ENCODE data around the gene SAPCD2.

The SAPCD2 gene

GRCh38 chr9:137111788-137112563, 41.6 kb upstream of the SAPCD2 start:
- TF ChIP-seq, protein P1, sequence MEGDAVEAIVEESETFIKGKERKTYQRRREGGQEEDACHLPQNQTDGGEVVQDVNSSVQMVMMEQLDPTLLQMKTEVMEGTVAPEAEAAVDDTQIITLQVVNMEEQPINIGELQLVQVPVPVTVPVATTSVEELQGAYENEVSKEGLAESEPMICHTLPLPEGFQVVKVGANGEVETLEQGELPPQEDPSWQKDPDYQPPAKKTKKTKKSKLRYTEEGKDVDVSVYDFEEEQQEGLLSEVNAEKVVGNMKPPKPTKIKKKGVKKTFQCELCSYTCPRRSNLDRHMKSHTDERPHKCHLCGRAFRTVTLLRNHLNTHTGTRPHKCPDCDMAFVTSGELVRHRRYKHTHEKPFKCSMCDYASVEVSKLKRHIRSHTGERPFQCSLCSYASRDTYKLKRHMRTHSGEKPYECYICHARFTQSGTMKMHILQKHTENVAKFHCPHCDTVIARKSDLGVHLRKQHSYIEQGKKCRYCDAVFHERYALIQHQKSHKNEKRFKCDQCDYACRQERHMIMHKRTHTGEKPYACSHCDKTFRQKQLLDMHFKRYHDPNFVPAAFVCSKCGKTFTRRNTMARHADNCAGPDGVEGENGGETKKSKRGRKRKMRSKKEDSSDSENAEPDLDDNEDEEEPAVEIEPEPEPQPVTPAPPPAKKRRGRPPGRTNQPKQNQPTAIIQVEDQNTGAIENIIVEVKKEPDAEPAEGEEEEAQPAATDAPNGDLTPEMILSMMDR (IDR thresholded peaks at IDR 0.05; ENCODE audit: low read depth, low read length): no peak
- H3K27ac ChIP-seq: no peak overlapping the region
- no peak overlapping the region for H3K4me3 ChIP-seq (ENCODE audit: low read depth, low read length)
- DNase-seq: no peak
- H3K36me3 ChIP-seq: peaks cover 27% of the 10 kb centered on the region
- no peaks in the 10 kb centered on the region for H3K27me3 ChIP-seq (ENCODE audit: insufficient read depth, low read depth, severe bottlenecking)
- no peaks in the 10 kb centered on the region for H3K9me3 ChIP-seq (ENCODE audit: severe bottlenecking)

DNA sequence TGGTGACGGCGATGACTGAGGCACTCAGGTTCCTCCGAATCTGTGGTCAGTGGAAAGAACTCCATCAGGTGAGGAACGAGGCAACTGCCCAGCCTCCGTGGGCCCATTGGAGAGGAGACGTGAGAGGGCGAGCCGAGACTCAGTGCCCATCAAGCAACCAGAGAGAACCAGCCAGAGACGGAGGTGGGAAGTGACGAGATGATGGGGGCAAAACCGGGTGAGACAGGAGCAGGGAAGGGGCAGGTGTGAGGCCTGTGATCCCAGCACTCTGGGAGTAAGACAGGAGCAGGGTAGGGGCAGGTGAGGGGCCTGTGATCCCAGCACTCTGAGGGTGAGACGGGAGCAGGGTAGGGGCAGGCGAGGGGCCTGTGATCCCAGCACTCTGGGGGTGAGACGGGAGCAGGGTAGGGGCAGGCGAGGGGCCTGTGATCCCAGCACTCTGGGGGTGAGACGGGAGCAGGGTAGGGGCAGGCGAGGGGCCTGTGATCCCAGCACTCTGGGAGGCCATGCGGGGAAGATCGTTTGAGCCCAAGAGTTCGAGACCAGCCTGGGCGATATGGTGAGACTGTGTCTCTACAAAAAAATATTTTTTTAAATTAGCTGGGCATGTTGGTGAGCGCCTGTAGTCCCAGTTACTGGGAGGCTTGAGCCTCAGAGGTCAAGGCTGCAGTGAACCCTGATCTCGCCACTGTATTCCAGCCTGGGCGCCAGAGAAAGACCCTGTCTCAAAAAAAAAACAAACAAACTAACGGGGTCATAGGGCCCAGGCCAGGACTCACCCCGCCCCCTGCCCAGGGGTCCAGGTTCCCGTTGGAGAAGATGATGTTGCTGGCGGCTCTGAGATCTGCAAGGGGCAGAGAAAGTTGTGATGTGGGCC, 40.8 kb upstream of the SAPCD2 start:
- Histone ChIP-seq H3K9me3 (ENCODE audit: severe bottlenecking) (no peaks in the 10 kb centered on the region), H3K27me3 (ENCODE audit: insufficient read depth, low read depth, severe bottlenecking) (no peaks in the 10 kb centered on the region), H3K4me3 (ENCODE audit: low read depth, low read length) (no peak overlapping the region), H3K27ac (no peak overlapping the region), H3K36me3 (peaks cover 34% of the 10 kb centered on the region)
- TF ChIP-seq, protein P1 (IDR thresholded peaks at IDR 0.05; ENCODE audit: low read depth, low read length): no peak
- no peak for DNase-seq

DNA sequence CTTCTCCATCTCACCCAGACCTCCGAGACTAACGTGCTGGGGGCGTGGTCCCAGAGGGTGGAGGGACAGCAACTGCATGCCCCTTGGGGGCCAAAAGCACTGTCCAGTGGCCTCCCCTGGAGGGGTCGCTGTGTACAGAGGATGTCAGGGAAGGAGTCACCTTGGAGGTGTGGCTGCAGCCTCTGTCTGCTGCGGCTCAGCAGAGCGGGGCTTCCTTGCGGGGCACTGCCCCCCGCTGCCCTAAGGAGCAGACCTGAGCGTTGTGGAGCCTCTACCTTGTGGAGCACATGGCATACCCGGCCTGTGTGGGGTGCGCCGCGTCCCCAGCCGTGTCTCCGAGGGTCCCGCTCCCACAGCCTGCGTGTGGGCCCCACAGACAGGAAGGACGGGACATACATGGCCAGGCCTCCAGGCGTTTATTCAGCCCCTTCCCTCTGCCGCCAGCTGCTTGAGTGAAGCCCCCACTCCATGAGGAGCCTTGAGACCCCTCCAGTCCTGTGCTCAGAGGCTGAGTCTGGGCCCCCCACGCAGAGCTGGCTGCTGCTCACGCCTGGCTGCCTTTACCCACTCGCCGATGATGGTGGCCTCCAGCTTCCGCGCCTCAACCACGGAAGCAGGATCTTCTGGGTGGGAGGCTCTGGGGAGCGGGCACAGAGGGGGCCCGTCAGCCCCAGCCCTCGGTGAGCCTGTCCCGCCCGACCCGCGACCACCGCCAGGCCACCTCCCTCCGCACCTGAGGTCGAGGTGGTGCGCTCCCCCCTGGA, 40.0 kb upstream of the SAPCD2 start:
- Histone ChIP-seq H3K27ac (no peak overlapping the region), H3K4me3 (ENCODE audit: low read depth, low read length) (no peak overlapping the region), H3K9me3 (ENCODE audit: severe bottlenecking) (no peaks in the 10 kb centered on the region), H3K36me3 (peaks cover 40% of the 10 kb centered on the region), H3K27me3 (ENCODE audit: insufficient read depth, low read depth, severe bottlenecking) (no peaks in the 10 kb centered on the region)
- no peak for DNase-seq
- TF ChIP-seq, protein P1 (IDR thresholded peaks at IDR 0.05; ENCODE audit: low read depth, low read length): no peak

DNA sequence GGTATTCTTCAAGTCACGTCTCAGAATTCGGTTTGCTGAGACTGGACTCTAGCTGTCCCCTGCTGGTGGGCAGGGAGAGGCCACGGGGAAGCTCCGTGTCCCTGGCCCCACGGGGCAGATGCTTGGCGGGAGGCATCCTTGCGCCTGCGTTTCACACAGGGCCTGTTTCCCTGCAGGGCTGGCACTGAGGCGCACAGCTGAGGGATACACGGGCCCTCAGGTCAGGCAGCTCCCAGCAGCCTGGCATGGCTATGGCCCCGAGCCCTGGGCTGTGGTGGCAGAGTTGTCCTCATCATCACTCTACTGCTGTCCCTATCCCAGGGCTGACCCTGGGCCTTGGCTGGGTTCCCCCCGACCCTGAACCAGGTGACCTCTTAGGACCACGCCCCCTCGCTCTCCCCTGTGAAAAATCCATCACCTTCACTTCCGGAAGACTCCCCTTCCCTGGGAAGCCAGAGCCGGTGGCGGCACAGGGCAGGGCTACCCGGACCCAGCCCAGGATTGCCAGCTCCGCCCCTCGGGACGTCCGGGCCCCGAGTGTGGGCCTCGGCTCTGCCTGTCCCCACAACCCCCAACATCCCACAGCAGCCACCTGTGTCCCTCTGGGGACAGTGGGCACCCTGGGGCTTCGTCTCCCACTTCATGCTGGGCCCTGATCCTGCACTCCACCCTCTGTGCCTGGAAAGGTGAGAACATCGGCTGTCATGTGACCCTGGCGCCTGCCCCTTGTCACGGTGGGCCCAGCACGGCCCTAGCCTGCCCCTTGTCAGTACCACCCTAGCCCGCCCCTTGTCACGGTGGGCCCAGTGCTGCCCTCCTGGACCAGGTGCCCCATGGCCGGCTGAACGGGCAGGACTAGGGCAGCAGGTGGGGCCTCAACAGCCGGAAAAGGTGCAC, 39.1 kb upstream of the SAPCD2 start:
- H3K36me3 ChIP-seq: peaks cover 45% of the 10 kb centered on the region
- no peak overlapping the region for H3K4me3 ChIP-seq (ENCODE audit: low read depth, low read length)
- TF ChIP-seq, protein P1 (IDR thresholded peaks at IDR 0.05; ENCODE audit: low read depth, low read length): no peak
- no peak overlapping the region for H3K27ac ChIP-seq
- no peaks in the 10 kb centered on the region for H3K9me3 ChIP-seq (ENCODE audit: severe bottlenecking)
- no peaks in the 10 kb centered on the region for H3K27me3 ChIP-seq (ENCODE audit: insufficient read depth, low read depth, severe bottlenecking)
- no peak for DNase-seq
